Ovary (tissue), 9 donors: ENCODE data around the gene AUTS2. TPM values are rescaled to one million over a fixed set of nuclear protein-coding genes. Genes with fewer than 3 reads are reported as not detected.

ENCODE experiments used
- DNase-seq, 5 donors: peaks; one replicate each; pipeline ENCODE4 v3.0.0-alpha.2; 2019 to 2020
- H3K27ac ChIP-seq, 2 donors: fragments of 200-600 bp; one replicate each; pipeline versions ENCODE4 v1.5.1 to v1.8.0; 2019 to 2022
- H3K27me3 ChIP-seq: fragments of 200-600 bp; one replicate; pipeline ENCODE4 v1.8.0; 2022
- H3K36me3 ChIP-seq: fragments of 200-600 bp; sonication (generic); one replicate; pipeline ENCODE4 v1.5.1; 2019
- H3K4me1 ChIP-seq: one replicate; pipeline ENCODE4 v1.8.1; 2013; ENCODE audit warnings: mild to moderate bottlenecking, moderate library complexity; ENCODE audit not compliant: insufficient read depth
- H3K4me3 ChIP-seq: fragments of 200-600 bp; sonication (generic); one replicate; pipeline ENCODE4 v1.5.1; 2017
- H3K9me3 ChIP-seq, 2 donors: fragments of 200-600 bp in 1 of 2; sonication (generic) in 1 of 2; one replicate each; pipeline versions ENCODE4 v1.5.1 to v1.8.1; 2013 to 2019; ENCODE audit warnings: mild to moderate bottlenecking in 1 of 2, moderate library complexity in 1 of 2
- EP300 ChIP-seq: sonication (generic); formaldehyde crosslinking; IDR thresholded peaks from one replicate; pipeline ENCODE4 v1.6.1; 2017; ENCODE audit warnings: antibody characterized with exemption
- POLR2A ChIP-seq: fragments of 450-650 bp; IDR thresholded peaks from one replicate; pipeline ENCODE4 v1.6.1; 2017; ENCODE audit warnings: antibody characterized with exemption, mild to moderate bottlenecking, moderate library complexity
- WGBS, 3 donors: extraction: QIAGEN DNeasy Blood & Tissue Kit in 1 of 3; methylation state at CpG; one replicate each; pipeline versions ENCODE4 v1.1.5 to v1.1.7; 2013 to 2017; 5-methylcytosine and 5-hydroxymethylcytosine counted together
- intact Hi-C, 4 donors: fragments of 100-400 bp; cut with DNase I; formaldehyde crosslinking; loops; one replicate each; pipeline versions ENCODE4 v1.11.0 to v1.15.1; 2022 to 2023
- polyA plus RNA-seq, 2 donors: library from polyadenylated mRNA; stranded (reverse); fragments of 200-250 nt in 1 of 2; fragments of 350-450 nt in 1 of 2; fragmentation: Illumina TruSeq in 1 of 2; extraction: RNeasy Lipid Tissue Mini Kit (QIAGEN cat#74804) in 1 of 2; gene quantifications; one replicate each; pipeline ENCODE4 v1.2.3, GENCODE V29; 2013 to 2014
- total RNA-seq, 7 donors: library from RNA; depleted of rRNA in 2 of 7; stranded (reverse); fragments of >200 nt in 2 of 7; fragmentation: NEBNext Ultra II Directional in 3 of 7; extraction: Animal tissue kit (Norgen Biotek cat#: 25700) in 3 of 7; gene quantifications; one replicate each; pipeline versions ENCODE4 v1.1.0 to v1.2.4, GENCODE V29; 2016 to 2023
- TF ChIP-seq, protein P1 (sequence below), 3 donors: fragments of 450-650 bp in 2 of 3; fragments of 200-600 bp in 1 of 3; IDR thresholded peaks; one replicate each; pipeline versions ENCODE4 v1.5.1 to v1.8.0; 2016 to 2022; ENCODE audit warnings: antibody characterized with exemption in 3 of 3, mild to moderate bottlenecking in 1 of 3
- donor health status: DM: no; HTN: no; CAD: no; lungs with moderate emphysema.
- donor health status: DM: no; HTN: no; CAD: no.
- donor health status: Bipolar disorder and iron deficiency.
- donor health status: DM: yes; HTN: yes; CAD: no.
- donor health status: DM: no; HTN: no; CAD: no.
- donor health status: DM: yes; HTN: yes; CAD: no.

The AUTS2 gene
- total and polyA plus RNA-seq, 9 donors = 18.3 to 60.9 (median 44.9) TPM

DNA sequence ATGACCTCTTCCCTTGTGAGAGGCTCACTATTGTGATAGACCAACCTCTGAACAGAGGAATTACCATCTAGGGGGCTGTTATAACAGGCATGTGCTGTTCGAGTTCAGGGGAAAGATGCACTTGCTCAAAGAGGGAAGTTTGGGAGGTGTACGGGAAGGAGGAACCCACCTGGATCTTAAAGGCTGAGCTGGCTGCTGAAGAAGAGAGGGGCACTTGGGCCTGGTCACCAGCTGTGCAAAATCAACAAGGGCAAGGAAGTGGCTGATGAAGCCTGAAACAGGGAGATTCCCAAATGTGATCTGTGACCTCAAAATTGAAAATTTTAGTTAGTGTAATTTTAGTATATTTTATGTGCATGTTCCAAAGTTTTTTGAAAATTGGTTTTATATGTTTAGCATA, 407.2 kb downstream of the AUTS2 start:
- Histone ChIP-seq H3K4me3 (no peak overlapping the region), H3K27me3 (no peaks in the 10 kb centered on the region), H3K9me3 (no peaks in the 10 kb centered on the region), H3K4me1 (peaks cover 5% of the 10 kb centered on the region), H3K36me3 (no peaks in the 10 kb centered on the region), H3K27ac (no peak overlapping the region)
- intact Hi-C loops = no loop called here
- 87 to 94% (median 90%) methylated on average over 2 of the region's 2 CpGs for WGBS, 3 donors
- TF ChIP-seq POLR2A = no peak
- TF ChIP-seq, protein P1, sequence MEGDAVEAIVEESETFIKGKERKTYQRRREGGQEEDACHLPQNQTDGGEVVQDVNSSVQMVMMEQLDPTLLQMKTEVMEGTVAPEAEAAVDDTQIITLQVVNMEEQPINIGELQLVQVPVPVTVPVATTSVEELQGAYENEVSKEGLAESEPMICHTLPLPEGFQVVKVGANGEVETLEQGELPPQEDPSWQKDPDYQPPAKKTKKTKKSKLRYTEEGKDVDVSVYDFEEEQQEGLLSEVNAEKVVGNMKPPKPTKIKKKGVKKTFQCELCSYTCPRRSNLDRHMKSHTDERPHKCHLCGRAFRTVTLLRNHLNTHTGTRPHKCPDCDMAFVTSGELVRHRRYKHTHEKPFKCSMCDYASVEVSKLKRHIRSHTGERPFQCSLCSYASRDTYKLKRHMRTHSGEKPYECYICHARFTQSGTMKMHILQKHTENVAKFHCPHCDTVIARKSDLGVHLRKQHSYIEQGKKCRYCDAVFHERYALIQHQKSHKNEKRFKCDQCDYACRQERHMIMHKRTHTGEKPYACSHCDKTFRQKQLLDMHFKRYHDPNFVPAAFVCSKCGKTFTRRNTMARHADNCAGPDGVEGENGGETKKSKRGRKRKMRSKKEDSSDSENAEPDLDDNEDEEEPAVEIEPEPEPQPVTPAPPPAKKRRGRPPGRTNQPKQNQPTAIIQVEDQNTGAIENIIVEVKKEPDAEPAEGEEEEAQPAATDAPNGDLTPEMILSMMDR (IDR thresholded peaks at IDR 0.05) = no peak
- no peak for TF ChIP-seq EP300
- DNase-seq = no peak

DNA sequence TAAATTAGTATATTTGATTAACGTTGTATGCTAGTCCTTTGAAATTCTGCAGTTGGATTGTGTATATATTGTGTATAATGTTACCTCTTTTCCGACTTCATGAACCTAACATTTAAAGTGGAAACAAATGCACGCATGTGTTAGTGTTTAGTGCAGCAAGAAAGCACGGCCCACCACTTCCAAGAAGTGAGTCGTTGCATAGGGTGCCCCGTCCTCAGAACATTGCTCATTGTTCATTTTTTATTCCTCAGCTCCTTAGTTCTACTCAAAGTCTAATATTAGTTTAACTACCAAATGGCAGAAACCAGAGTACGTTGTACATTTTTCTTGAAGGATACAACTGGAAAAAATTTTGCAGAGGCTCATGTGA, 407.6 kb downstream of the AUTS2 start:
- no peak for DNase-seq
- Histone ChIP-seq H3K9me3 (no peaks in the 10 kb centered on the region), H3K27me3 (no peaks in the 10 kb centered on the region), H3K4me3 (no peak overlapping the region), H3K4me1 (peaks cover 5% of the 10 kb centered on the region), H3K36me3 (no peaks in the 10 kb centered on the region), H3K27ac (no peak overlapping the region)
- 64 to 68% (median 66%) methylated on average over 7 of the region's 7 CpGs for WGBS, 3 donors
- TF ChIP-seq EP300 = no peak
- TF ChIP-seq, protein P1 (IDR thresholded peaks at IDR 0.05) = no peak
- intact Hi-C loops = no loop called here

DNA sequence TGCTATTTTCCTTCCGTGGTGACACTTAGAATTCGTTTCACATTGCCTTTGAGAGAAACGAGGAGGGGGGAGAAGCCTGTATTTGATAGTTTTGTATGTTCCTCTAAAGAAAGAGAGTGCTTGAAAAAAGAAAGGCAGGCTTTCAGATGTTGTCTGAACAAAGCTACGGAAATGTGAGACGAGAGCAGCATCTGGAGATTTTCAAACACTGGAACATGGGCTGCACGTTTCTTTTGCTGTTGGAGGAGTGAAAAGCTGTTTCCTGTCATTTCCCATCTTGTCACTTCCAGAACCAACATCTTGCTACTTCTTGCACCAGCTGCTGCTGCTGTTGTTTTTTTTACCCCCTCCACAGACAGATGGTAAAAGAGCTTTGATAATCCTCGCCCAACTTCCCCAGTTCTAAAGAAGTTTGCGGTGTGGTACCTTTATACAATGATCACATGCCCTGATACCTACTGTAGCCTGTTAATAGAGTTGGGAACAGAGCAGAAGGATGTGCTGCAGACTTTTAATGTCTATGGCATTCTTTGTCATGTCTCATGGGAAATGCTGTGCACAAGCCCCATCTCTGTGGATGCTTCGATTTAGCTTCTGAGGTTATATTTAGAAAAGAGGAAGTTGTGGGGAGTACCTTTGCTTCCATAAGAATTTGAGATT, 408.1 kb downstream of the AUTS2 start:
- intact Hi-C loops = no loop called here
- no peak overlapping the region for H3K4me3 ChIP-seq
- TF ChIP-seq POLR2A = no peak
- no peak for TF ChIP-seq EP300
- TF ChIP-seq, protein P1 (IDR thresholded peaks at IDR 0.05) = no peak
- no peak for DNase-seq
- H3K4me1 ChIP-seq = peaks cover 5% of the 10 kb centered on the region
- H3K27me3 ChIP-seq = no peaks in the 10 kb centered on the region
- WGBS, 3 donors = 9 to 20% (median 10%) methylated on average over 9 of the region's 9 CpGs
- no peaks in the 10 kb centered on the region for H3K36me3 ChIP-seq
- no peaks in the 10 kb centered on the region for H3K9me3 ChIP-seq
- no peak overlapping the region for H3K27ac ChIP-seq

DNA sequence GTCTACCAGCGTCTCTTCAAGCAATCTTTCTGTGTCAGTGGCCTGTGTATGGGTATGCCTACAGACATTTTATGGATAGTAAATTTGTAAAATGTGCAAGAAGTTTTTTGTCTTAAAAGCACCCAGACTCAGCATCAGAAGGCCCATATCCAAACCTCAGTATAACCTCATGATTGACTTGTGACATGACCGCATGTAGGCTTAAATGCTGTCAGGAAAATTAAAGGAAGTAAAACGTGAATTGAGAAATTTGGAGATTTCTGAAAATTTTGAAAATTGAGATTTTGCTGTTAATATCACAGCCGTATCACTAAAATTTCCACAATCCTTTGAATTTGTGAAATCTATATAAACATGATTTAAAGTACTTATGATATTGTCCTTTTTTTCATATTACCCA, 410.2 kb downstream of the AUTS2 start:
- no peaks in the 10 kb centered on the region for H3K9me3 ChIP-seq
- DNase-seq = no peak
- 96 to 98% (median 96%) methylated on average over 4 of the region's 4 CpGs for WGBS, 3 donors
- peaks cover 5% of the 10 kb centered on the region for H3K4me1 ChIP-seq
- intact Hi-C loops = no loop called here
- H3K27ac ChIP-seq = no peak overlapping the region
- TF ChIP-seq EP300 = no peak
- TF ChIP-seq, protein P1 (IDR thresholded peaks at IDR 0.05) = no peak
- TF ChIP-seq POLR2A = no peak
- no peaks in the 10 kb centered on the region for H3K27me3 ChIP-seq
- H3K4me3 ChIP-seq = no peak overlapping the region
- no peaks in the 10 kb centered on the region for H3K36me3 ChIP-seq
